ENCODE data around the gene MFNG. TPM values are rescaled to one million over a fixed set of nuclear protein-coding genes. Genes with fewer than 3 reads are reported as not detected.

Gene MFNG
- total and polyA plus RNA-seq, 2 experiments from 2014 or later: 3.3 TPM

DNA sequence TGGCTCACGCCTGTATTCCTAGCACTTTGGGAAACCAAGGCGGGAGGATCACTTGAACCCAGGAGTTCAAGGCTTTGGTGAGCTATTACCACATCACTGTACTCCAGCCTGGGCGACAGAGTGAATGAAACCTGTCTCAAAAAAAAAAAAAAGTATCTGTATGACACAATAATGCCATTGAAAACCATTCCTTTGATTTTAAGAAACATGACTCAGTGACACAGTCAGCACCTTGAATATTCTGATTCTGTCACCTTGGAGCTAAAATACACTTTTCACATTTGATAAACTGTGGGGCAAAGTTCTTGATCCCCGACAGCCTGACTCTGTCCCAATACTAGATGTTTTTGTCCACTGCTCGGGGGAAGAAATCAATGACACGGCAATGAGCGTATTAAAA lies 42.2 kb downstream of the MFNG start:
- TF ChIP-seq EZH2phosphoT487 (IDR thresholded peaks at IDR 0.05; ENCODE audit: low read depth, severe bottlenecking, unreplicated experiment) (no peak), EZH2 (IDR thresholded peaks at IDR 0.05; ENCODE audit: borderline replicate concordance) (no peak)
- TF ChIP-seq, protein P1, sequence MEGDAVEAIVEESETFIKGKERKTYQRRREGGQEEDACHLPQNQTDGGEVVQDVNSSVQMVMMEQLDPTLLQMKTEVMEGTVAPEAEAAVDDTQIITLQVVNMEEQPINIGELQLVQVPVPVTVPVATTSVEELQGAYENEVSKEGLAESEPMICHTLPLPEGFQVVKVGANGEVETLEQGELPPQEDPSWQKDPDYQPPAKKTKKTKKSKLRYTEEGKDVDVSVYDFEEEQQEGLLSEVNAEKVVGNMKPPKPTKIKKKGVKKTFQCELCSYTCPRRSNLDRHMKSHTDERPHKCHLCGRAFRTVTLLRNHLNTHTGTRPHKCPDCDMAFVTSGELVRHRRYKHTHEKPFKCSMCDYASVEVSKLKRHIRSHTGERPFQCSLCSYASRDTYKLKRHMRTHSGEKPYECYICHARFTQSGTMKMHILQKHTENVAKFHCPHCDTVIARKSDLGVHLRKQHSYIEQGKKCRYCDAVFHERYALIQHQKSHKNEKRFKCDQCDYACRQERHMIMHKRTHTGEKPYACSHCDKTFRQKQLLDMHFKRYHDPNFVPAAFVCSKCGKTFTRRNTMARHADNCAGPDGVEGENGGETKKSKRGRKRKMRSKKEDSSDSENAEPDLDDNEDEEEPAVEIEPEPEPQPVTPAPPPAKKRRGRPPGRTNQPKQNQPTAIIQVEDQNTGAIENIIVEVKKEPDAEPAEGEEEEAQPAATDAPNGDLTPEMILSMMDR (IDR thresholded peaks at IDR 0.05; ENCODE audit: poor library complexity): no peak
- DNase-seq (ENCODE audit: low spot score): no peak
- Histone ChIP-seq H3K27ac (no peak overlapping the region), H3K79me2 (no peaks in the 10 kb centered on the region), H3K9me2 (replicated peaks; ENCODE audit: insufficient read depth) (no peaks in the 10 kb centered on the region), H3K36me3 (replicated peaks; ENCODE audit: insufficient read depth, low read depth) (no peaks in the 10 kb centered on the region), H3K27me3 (no peaks in the 10 kb centered on the region), H2AFZ (no peak overlapping the region), H3K9me3 (ENCODE audit: low read depth) (no peaks in the 10 kb centered on the region), H3K4me2 (no peak overlapping the region), H3K4me3 (no peak overlapping the region), H4K20me1 (ENCODE audit: insufficient read depth, poor library complexity, severe bottlenecking) (no peaks in the 10 kb centered on the region), H3K4me1 (ENCODE audit: insufficient read depth) (no peaks in the 10 kb centered on the region)
- WGBS (ENCODE audit: low lambda C conversion rate, missing lambda C conversion rate): 86% methylated on average over 7 of the region's 7 CpGs

DNA sequence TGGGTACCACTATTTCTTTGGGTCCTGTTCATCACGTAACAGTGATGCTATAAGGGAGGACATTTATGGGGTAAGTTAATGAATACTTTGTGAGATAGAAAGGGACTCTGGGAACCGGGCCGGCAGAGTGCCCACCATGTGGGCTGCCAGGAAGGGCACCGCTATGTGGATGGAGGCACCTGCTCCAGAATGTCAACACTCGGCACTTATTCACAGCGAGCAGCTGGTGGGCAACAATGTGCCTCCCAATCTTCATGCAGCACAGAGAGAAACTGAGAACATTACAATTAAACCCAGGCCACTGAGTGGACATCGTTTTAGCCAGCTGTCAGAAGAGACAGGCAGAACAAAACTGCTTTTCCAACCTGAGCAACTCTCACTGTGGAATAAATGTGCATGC lies 43.1 kb downstream of the MFNG start:
- Histone ChIP-seq H2AFZ (no peak overlapping the region), H3K36me3 (replicated peaks; ENCODE audit: insufficient read depth, low read depth) (no peaks in the 10 kb centered on the region), H3K79me2 (no peaks in the 10 kb centered on the region), H3K27ac (no peak overlapping the region), H3K9me2 (replicated peaks; ENCODE audit: insufficient read depth) (no peaks in the 10 kb centered on the region), H3K27me3 (no peaks in the 10 kb centered on the region), H3K4me1 (ENCODE audit: insufficient read depth) (no peaks in the 10 kb centered on the region), H3K4me3 (no peak overlapping the region), H4K20me1 (ENCODE audit: insufficient read depth, poor library complexity, severe bottlenecking) (no peaks in the 10 kb centered on the region), H3K4me2 (no peak overlapping the region), H3K9me3 (ENCODE audit: low read depth) (no peaks in the 10 kb centered on the region)
- 91% methylated on average over 7 of the region's 7 CpGs for WGBS (ENCODE audit: low lambda C conversion rate, missing lambda C conversion rate)
- TF ChIP-seq EZH2phosphoT487 (IDR thresholded peaks at IDR 0.05; ENCODE audit: low read depth, severe bottlenecking, unreplicated experiment): no peak
- TF ChIP-seq, protein P1 (IDR thresholded peaks at IDR 0.05; ENCODE audit: poor library complexity): no peak
- no peak for TF ChIP-seq EZH2 (IDR thresholded peaks at IDR 0.05; ENCODE audit: borderline replicate concordance)
- no peak for DNase-seq (ENCODE audit: low spot score)

DNA sequence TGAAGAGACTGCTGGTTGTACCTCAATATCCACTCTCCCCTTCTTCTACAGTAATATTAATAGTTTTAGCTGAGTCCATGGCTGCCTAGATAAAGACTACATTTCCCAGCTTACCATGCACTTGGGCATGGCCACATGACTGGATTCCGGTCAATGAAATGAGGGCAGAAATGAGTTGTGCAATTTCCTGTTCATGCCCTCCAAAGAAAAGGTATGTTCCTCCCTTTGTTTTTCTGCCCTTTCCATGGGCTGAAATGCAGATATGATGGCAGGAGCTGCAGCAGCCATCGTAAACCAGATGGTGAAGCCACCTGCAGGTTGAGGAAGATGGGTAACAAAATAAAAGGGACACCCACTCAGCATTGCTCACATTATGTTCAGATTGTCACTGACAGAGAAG lies 43.6 kb downstream of the MFNG start:
- H4K20me1 ChIP-seq (ENCODE audit: insufficient read depth, poor library complexity, severe bottlenecking): no peaks in the 10 kb centered on the region
- WGBS (ENCODE audit: low lambda C conversion rate, missing lambda C conversion rate): 88% methylated on average over 2 of the region's 2 CpGs
- no peak overlapping the region for H2AFZ ChIP-seq
- H3K27ac ChIP-seq: no peak overlapping the region
- no peak overlapping the region for H3K4me2 ChIP-seq
- no peaks in the 10 kb centered on the region for H3K4me1 ChIP-seq (ENCODE audit: insufficient read depth)
- no peaks in the 10 kb centered on the region for H3K27me3 ChIP-seq
- no peak for DNase-seq (ENCODE audit: low spot score)
- H3K4me3 ChIP-seq: no peak overlapping the region
- H3K9me3 ChIP-seq (ENCODE audit: low read depth): no peaks in the 10 kb centered on the region
- H3K36me3 ChIP-seq (replicated peaks; ENCODE audit: insufficient read depth, low read depth): no peaks in the 10 kb centered on the region
- H3K9me2 ChIP-seq (replicated peaks; ENCODE audit: insufficient read depth): no peaks in the 10 kb centered on the region
- no peaks in the 10 kb centered on the region for H3K79me2 ChIP-seq
- TF ChIP-seq, protein P1 (IDR thresholded peaks at IDR 0.05; ENCODE audit: poor library complexity): no peak
- TF ChIP-seq EZH2phosphoT487 (IDR thresholded peaks at IDR 0.05; ENCODE audit: low read depth, severe bottlenecking, unreplicated experiment): no peak
- no peak for TF ChIP-seq EZH2 (IDR thresholded peaks at IDR 0.05; ENCODE audit: borderline replicate concordance)

DNA sequence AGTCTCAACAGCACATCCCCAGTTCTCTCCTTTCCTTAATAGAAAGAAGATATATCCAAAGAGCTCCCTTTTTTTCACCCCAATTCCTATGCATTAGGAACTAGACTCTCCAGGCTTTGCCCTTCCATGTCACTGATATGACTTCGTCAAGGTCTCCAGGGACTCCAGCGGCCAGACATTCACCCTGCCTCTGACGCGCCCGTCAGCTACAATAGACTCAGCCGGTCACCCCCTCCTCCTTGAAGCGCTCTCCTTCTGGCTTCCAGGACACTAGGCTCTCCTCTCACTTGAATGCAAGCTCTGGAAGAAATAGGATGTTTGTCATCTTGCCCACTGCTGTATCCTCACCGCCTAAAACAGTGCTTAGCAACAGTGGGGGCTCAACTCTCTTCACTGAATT lies 44.0 kb downstream of the MFNG start:
- no peak for DNase-seq (ENCODE audit: low spot score)
- H3K4me3 ChIP-seq: no peak overlapping the region
- H3K79me2 ChIP-seq: no peaks in the 10 kb centered on the region
- H3K27me3 ChIP-seq: no peaks in the 10 kb centered on the region
- H2AFZ ChIP-seq: no peak overlapping the region
- H3K27ac ChIP-seq: no peak overlapping the region
- no peaks in the 10 kb centered on the region for H4K20me1 ChIP-seq (ENCODE audit: insufficient read depth, poor library complexity, severe bottlenecking)
- no peaks in the 10 kb centered on the region for H3K4me1 ChIP-seq (ENCODE audit: insufficient read depth)
- H3K4me2 ChIP-seq: no peak overlapping the region
- no peak for TF ChIP-seq EZH2phosphoT487 (IDR thresholded peaks at IDR 0.05; ENCODE audit: low read depth, severe bottlenecking, unreplicated experiment)
- TF ChIP-seq EZH2 (IDR thresholded peaks at IDR 0.05; ENCODE audit: borderline replicate concordance): no peak
- TF ChIP-seq, protein P1 (IDR thresholded peaks at IDR 0.05; ENCODE audit: poor library complexity): no peak
- H3K36me3 ChIP-seq (replicated peaks; ENCODE audit: insufficient read depth, low read depth): no peaks in the 10 kb centered on the region
- H3K9me3 ChIP-seq (ENCODE audit: low read depth): no peaks in the 10 kb centered on the region
- no peaks in the 10 kb centered on the region for H3K9me2 ChIP-seq (replicated peaks; ENCODE audit: insufficient read depth)
- WGBS (ENCODE audit: low lambda C conversion rate, missing lambda C conversion rate): 86% methylated on average over 8 of the region's 8 CpGs

All from hepatocyte (in vitro differentiated cells).